Ishikawa (cell line): ENCODE measurements around the gene MFGE8.

ENCODE experiments used
- CEBPB ChIP-seq: IDR thresholded peaks from 2 replicates; pipeline ENCODE4 v1.6.1; 2012
- EGR1 ChIP-seq: IDR thresholded peaks from 2 replicates; pipeline ENCODE4 v1.6.1; 2012
- EP300 ChIP-seq: IDR thresholded peaks from 2 replicates; pipeline ENCODE4 v1.6.1; 2012; ENCODE audit warnings: borderline replicate concordance
- RAD21 ChIP-seq: IDR thresholded peaks from 2 replicates; pipeline ENCODE4 v1.6.1; 2012; ENCODE audit warnings: low read depth
- REST ChIP-seq: IDR thresholded peaks from 2 replicates; pipeline ENCODE4 v1.6.1; 2012; ENCODE audit warnings: low read depth, mild to moderate bottlenecking
- TAF1 ChIP-seq: IDR thresholded peaks from 2 replicates; pipeline ENCODE4 v1.6.1; 2012; ENCODE audit warnings: low read depth, mild to moderate bottlenecking
- TEAD4 ChIP-seq: IDR thresholded peaks from 2 replicates; pipeline ENCODE4 v1.6.1; 2012
- USF1 ChIP-seq: IDR thresholded peaks from 2 replicates; pipeline ENCODE4 v1.6.1; 2012
- YY1 ChIP-seq: IDR thresholded peaks from 2 replicates; pipeline ENCODE4 v1.6.1; 2012; ENCODE audit warnings: low read depth

GRCh38 chr15:88908123-88908522 is 5.1 kb downstream of the MFGE8 start:
- no peak for TF ChIP-seq RAD21
- no peak for TF ChIP-seq USF1
- TF ChIP-seq TEAD4: no peak
- TF ChIP-seq YY1: no peak
- TF ChIP-seq EP300: no peak
- no peak for TF ChIP-seq TAF1
- no peak for TF ChIP-seq REST
- no peak for TF ChIP-seq EGR1
- no peak for TF ChIP-seq CEBPB
